K562 (cell line): Measurements from ENCODE around the gene RBM20. TPM values are rescaled to one million over a fixed set of nuclear protein-coding genes. Genes with fewer than 3 reads are reported as not detected.

ENCODE experiments used
- ASH1L ChIP-seq: fragments of 450-650 bp; IDR thresholded peaks from 2 replicates; pipeline ENCODE4 v1.6.1; 2018; ENCODE audit warnings: borderline replicate concordance, mild to moderate bottlenecking, low read depth; ENCODE audit not compliant: partially characterized antibody
- ATF6 ChIP-seq: sonication (generic); formaldehyde crosslinking; IDR thresholded peaks from 2 replicates; pipeline ENCODE4 v1.4.0; 2020; ENCODE audit warnings: mild to moderate bottlenecking, missing genetic modification reagents
- CREB5 ChIP-seq: fragments of 250-450 bp; sonication (Bioruptor Pico); IDR thresholded peaks from 2 replicates; pipeline ENCODE4 v1.5.0; 2020; ENCODE audit warnings: mild to moderate bottlenecking
- CXXC5 ChIP-seq: fragments of 250-450 bp; sonication (Bioruptor Pico); IDR thresholded peaks from 2 replicates; pipeline ENCODE4 v1.8.0; 2022; ENCODE audit warnings: inconsistent platforms, mild to moderate bottlenecking, moderate library complexity
- DMBX1 ChIP-seq: fragments of 250-450 bp; sonication (Bioruptor Pico); IDR thresholded peaks from 2 replicates; pipeline ENCODE4 v1.8.0; 2022; ENCODE audit warnings: inconsistent platforms, mild to moderate bottlenecking, moderate library complexity, borderline replicate concordance
- E4F1 ChIP-seq: fragments of 250-450 bp; sonication (Bioruptor Pico); IDR thresholded peaks from 2 replicates; pipeline ENCODE4 v1.5.0; 2021; ENCODE audit warnings: mild to moderate bottlenecking, borderline replicate concordance
- HNRNPL ChIP-seq: fragments of 200-400 bp; formaldehyde crosslinking; IDR thresholded peaks from 2 replicates; pipeline ENCODE4 v1.6.1; 2017; ENCODE audit warnings: low read depth, mild to moderate bottlenecking, low read length
- KAT8 ChIP-seq: fragments of 450-650 bp; IDR thresholded peaks from 2 replicates; pipeline ENCODE4 v1.6.1; 2016; ENCODE audit warnings: low read depth, mild to moderate bottlenecking
- MTF1 ChIP-seq: fragments of 250-450 bp; sonication (Bioruptor Pico); IDR thresholded peaks from 2 replicates; pipeline ENCODE4 v1.9.0; 2021; ENCODE audit warnings: moderate library complexity, mild to moderate bottlenecking, inconsistent platforms, borderline replicate concordance
- NCOA2 ChIP-seq, 2 experiments: fragments of 450-650 bp; IDR thresholded peaks; 2 replicates each; pipeline ENCODE4 v1.6.1; 2018; ENCODE audit warnings: mild to moderate bottlenecking in 2 of 2, moderate library complexity in 1 of 2; ENCODE audit not compliant: partially characterized antibody in 2 of 2
- PCBP2 ChIP-seq: fragments of 200-400 bp; formaldehyde crosslinking; IDR thresholded peaks from 2 replicates; pipeline ENCODE4 v1.6.1; 2018; ENCODE audit warnings: low read length, low read depth, mild to moderate bottlenecking, moderate library complexity; ENCODE audit not compliant: poor library complexity, severe bottlenecking
- RBM39 ChIP-seq: fragments of 200-400 bp; formaldehyde crosslinking; optimal IDR thresholded peaks from 2 replicates; pipeline ENCODE3; 2018; ENCODE audit warnings: low read depth, low read length
- RNF2 ChIP-seq: sonication (generic); IDR thresholded peaks from 2 replicates; pipeline ENCODE4 v1.6.1; 2016
- SMAD3 ChIP-seq: fragments of 450-650 bp; formaldehyde crosslinking; conservative IDR thresholded peaks from 2 replicates; pipeline ENCODE4 v1.4.0; 2020; ENCODE audit warnings: mild to moderate bottlenecking
- SMC3 ChIP-seq: conservative IDR thresholded peaks from 2 replicates; pipeline ENCODE4 v1.6.1; 2011; ENCODE audit warnings: low read depth, low read length, improper control_type of control experiment; ENCODE audit not compliant: insufficient read depth
- ZKSCAN8 ChIP-seq: fragments of 200-800 bp; sonication (Bioruptor generic); IDR thresholded peaks from 2 replicates; pipeline ENCODE4 v1.6.1; 2016; ENCODE audit warnings: missing genetic modification characterization, missing compliant biosample characterization
- ZNF175 ChIP-seq: fragments of 200-800 bp; sonication (Bioruptor generic); IDR thresholded peaks from 2 replicates; pipeline ENCODE4 v1.6.1; 2016; ENCODE audit warnings: low read depth, mild to moderate bottlenecking, missing genetic modification characterization, missing compliant biosample characterization
- ZNF184 ChIP-seq: sonication (generic); formaldehyde crosslinking; IDR thresholded peaks from 2 replicates; pipeline ENCODE4 v1.5.0; 2020; ENCODE audit warnings: missing genetic modification reagents
- polyA plus RNA-seq, 8 experiments: library from polyadenylated mRNA; depleted of rRNA in 4 of 8; stranded (reverse) in 5 of 8; unstranded in 3 of 8; fragments of >200 nt; fragmentation: Nextera tagmentation in 2 of 8; fragmentation: Illumina TruSeq in 1 of 8; extraction: Ambion mirVana in 2 of 8; extraction: Trizol in 1 of 8; gene quantifications; 2 replicates each; pipeline versions ENCODE4 v1.2.1 to v1.2.3, GENCODE V29; 2011 to 2014; ENCODE audit warnings: inconsistent platforms in 1 of 8, missing spikeins in 1 of 8
- total RNA-seq, 7 experiments: library from RNA; depleted of rRNA in 6 of 7; stranded (reverse); fragments of >200 nt in 6 of 7; fragmentation: Illumina TruSeq in 2 of 7; extraction: Trizol in 2 of 7; gene quantifications; 2 replicates each; pipeline versions ENCODE4 v1.2.1 to v1.2.3, GENCODE V29; 2011 to 2021; ENCODE audit warnings: low replicate concordance in 1 of 7
- TF ChIP-seq, protein P1 (sequence below): sonication (generic); formaldehyde crosslinking; IDR thresholded peaks from 2 replicates; pipeline ENCODE4 v1.8.0; 2022; ENCODE audit warnings: mild to moderate bottlenecking, missing genetic modification reagents, borderline replicate concordance

RBM20 gene
- total and polyA plus RNA-seq, 9 of the 15 experiments (the other 6 are each of a cell fraction or from before 2014, with no cell fraction given), result 0.63 to 5.7 (median 3.2) TPM

DNA sequence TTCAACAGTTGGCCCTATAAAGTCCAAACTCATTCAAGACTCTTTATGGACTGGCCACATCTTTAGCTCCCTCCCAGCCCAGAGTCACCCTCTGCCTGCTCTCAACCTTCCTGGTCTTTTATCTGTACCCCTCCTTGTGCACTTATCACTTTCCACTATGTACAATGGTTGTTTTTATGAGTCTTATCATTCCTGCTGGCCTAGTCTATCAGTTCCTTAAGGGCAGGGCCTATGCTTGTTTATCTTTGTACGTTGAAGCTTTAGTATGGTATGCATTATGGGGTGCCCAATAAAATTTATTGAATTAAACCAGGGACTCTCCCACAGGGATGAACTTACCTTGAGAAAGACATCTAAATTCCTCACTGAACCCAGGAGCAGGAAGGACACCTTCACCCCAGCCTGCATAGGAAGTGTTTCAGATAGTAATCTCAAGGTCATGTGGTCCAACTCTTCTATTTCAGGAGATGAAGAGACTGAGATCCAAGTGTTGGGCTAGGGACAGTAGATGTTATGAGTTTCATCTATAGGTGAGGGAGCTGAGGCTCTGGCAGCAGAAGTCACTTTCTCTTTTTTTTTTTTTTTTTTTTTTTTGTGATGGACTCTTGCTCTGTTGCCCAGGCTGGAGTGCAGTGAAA lies 214.3 kb downstream of the RBM20 start (continued):
- no peak for TF ChIP-seq PCBP2
- TF ChIP-seq E4F1 (CRISPR knock-in tag), result no peak
- no peak for TF ChIP-seq ATF6 (CRISPR knock-in tag)
- no peak for TF ChIP-seq ZNF184 (CRISPR knock-in tag)
- no peak for TF ChIP-seq RBM39
- no peak for TF ChIP-seq ZKSCAN8
- peak; percentile 28 for TF ChIP-seq CXXC5 (CRISPR knock-in tag)
- no peak for TF ChIP-seq SMC3
- TF ChIP-seq, protein P1, sequence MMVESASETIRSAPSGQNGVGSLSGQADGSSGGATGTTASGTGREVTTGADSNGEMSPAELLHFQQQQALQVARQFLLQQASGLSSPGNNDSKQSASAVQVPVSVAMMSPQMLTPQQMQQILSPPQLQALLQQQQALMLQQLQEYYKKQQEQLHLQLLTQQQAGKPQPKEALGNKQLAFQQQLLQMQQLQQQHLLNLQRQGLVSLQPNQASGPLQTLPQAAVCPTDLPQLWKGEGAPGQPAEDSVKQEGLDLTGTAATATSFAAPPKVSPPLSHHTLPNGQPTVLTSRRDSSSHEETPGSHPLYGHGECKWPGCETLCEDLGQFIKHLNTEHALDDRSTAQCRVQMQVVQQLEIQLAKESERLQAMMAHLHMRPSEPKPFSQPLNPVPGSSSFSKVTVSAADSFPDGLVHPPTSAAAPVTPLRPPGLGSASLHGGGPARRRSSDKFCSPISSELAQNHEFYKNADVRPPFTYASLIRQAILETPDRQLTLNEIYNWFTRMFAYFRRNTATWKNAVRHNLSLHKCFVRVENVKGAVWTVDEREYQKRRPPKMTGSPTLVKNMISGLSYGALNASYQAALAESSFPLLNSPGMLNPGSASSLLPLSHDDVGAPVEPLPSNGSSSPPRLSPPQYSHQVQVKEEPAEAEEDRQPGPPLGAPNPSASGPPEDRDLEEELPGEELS (CRISPR knock-in tag), result no peak
- no peak for TF ChIP-seq ZNF175
- no peak for TF ChIP-seq ASH1L
- TF ChIP-seq DMBX1 (CRISPR knock-in tag), result no peak
- no peak for TF ChIP-seq CREB5 (CRISPR knock-in tag)
- no peak for TF ChIP-seq HNRNPL
- TF ChIP-seq NCOA2 (IDR thresholded peaks at IDR 0.05; ENCODE audit: partially characterized antibody in 2 of 2), result no peak
- TF ChIP-seq KAT8, result no peak
- TF ChIP-seq SMAD3 (CRISPR knock-in tag), result no peak
- no peak for TF ChIP-seq MTF1 (CRISPR knock-in tag)
- no peak for TF ChIP-seq RNF2
